Stimulated activated CD8-positive, alpha-beta memory T cell treated with anti-CD3 and anti-CD28 coated beads, Interleukin-12 subunit alpha, Interleukin-12 subunit beta, amount 100 ng/mL, for 4 hours (primary cell): ENCODE results near the gene MAT1A.
"Not testable (repeated sequence)": the region's sequence is repeated elsewhere in the genome, so short reads cannot be mapped to it uniquely, and the experiment has no call there.

Experiments
- DNase-seq: peaks from one replicate; pipeline ENCODE4 v3.0.0-alpha.2; 2020; ENCODE audit warnings: low read depth

The MAT1A gene

GRCh38 chr10:80264081-80265056 lies 25.1 kb downstream of the MAT1A start:
- DNase-seq = no peak

GRCh38 chr10:80261316-80262030 lies 28.0 kb downstream of the MAT1A start:
- no peak for DNase-seq

- DNase-seq = no peak
Observed at GRCh38 chr10:80260295-80261243, 28.9 kb downstream of the MAT1A start.

GRCh38 chr10:80259405-80259871 lies 30.0 kb downstream of the MAT1A start:
- no peak for DNase-seq

- DNase-seq = not testable (repeated sequence)
Observed at GRCh38 chr10:80256798-80257197, 32.7 kb downstream of the MAT1A start.

GRCh38 chr10:80254726-80255125 lies 34.7 kb downstream of the MAT1A start:
- DNase-seq = not testable (repeated sequence)

- DNase-seq = not testable (repeated sequence)
Observed at GRCh38 chr10:80253963-80254271, 35.5 kb downstream of the MAT1A start.

GRCh38 chr10:80253266-80253962 lies 36.0 kb downstream of the MAT1A start:
- DNase-seq = no peak

- no peak for DNase-seq
Observed at GRCh38 chr10:80252296-80252887, 37.1 kb downstream of the MAT1A start.

- not testable (repeated sequence) for DNase-seq
Observed at GRCh38 chr10:80251703-80252280, 37.7 kb downstream of the MAT1A start.

GRCh38 chr10:80250399-80250798 lies 39.1 kb downstream of the MAT1A start:
- not testable (repeated sequence) for DNase-seq

GRCh38 chr10:80249906-80250305 lies 39.6 kb downstream of the MAT1A start:
- DNase-seq = not testable (repeated sequence)

- not testable (repeated sequence) for DNase-seq
Observed at GRCh38 chr10:80247611-80248010, 41.8 kb downstream of the MAT1A start.

GRCh38 chr10:80244371-80244770 lies 45.1 kb downstream of the MAT1A start:
- DNase-seq = not testable (repeated sequence)

GRCh38 chr10:80242341-80242740 lies 47.1 kb downstream of the MAT1A start:
- DNase-seq = not testable (repeated sequence)

GRCh38 chr10:80236457-80236856 lies 53.0 kb downstream of the MAT1A start:
- DNase-seq = not testable (repeated sequence)

- DNase-seq = not testable (repeated sequence)
Observed at GRCh38 chr10:80234331-80235235, 54.9 kb downstream of the MAT1A start.

GRCh38 chr10:80233871-80234270 lies 55.6 kb downstream of the MAT1A start:
- not testable (repeated sequence) for DNase-seq

GRCh38 chr10:80226723-80227122 lies 62.7 kb downstream of the MAT1A start:
- not testable (repeated sequence) for DNase-seq
